Measurements from ENCODE around the gene GPR15LG.
"Not testable (repeated sequence)": the region's sequence is repeated elsewhere in the genome, so short reads cannot be mapped to it uniquely, and the experiment has no call there.

The GPR15LG gene

DNA sequence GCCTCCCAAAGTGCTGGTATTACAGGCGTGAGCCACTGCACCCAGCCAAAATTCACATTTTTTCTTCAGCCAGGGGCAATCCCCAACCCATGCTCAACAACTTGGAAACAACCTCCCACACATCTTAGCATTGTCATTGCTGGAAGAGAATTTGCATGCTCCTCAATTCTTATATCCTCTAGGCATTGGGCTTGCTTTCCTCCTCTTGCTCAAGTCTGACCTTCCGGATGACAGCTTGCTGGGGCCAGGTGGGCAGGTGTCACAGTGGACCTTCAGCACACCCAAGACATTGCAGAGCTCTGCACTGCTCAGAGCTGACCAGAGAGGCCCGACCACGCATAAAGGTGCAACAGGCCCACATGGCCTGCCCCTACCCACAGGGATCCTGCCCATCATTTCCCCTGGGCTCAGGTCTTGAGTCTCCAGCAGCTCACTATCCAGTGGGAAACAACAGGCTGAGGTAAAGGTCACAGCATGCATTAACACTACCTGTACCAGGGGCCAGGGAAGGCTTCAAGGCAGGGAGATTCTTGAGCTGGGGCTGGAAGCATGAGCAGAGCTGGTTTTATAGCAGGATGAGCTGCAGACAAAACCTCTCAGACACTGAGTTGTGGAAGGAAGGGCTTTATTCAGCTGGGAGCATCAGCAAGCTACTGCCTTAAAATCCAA, 6.8 kb upstream of the GPR15LG start:
- no peak for DNase-seq

- not testable (repeated sequence) for DNase-seq
Measured at GRCh38 chr10:84167289-84167653, 6.3 kb upstream of the GPR15LG start.

- not testable (repeated sequence) for DNase-seq
Measured at GRCh38 chr10:84168382-84168781, 5.2 kb upstream of the GPR15LG start.

GRCh38 chr10:84171237-84171636, 2.4 kb upstream of the GPR15LG start:
- DNase-seq: not testable (repeated sequence)

DNA sequence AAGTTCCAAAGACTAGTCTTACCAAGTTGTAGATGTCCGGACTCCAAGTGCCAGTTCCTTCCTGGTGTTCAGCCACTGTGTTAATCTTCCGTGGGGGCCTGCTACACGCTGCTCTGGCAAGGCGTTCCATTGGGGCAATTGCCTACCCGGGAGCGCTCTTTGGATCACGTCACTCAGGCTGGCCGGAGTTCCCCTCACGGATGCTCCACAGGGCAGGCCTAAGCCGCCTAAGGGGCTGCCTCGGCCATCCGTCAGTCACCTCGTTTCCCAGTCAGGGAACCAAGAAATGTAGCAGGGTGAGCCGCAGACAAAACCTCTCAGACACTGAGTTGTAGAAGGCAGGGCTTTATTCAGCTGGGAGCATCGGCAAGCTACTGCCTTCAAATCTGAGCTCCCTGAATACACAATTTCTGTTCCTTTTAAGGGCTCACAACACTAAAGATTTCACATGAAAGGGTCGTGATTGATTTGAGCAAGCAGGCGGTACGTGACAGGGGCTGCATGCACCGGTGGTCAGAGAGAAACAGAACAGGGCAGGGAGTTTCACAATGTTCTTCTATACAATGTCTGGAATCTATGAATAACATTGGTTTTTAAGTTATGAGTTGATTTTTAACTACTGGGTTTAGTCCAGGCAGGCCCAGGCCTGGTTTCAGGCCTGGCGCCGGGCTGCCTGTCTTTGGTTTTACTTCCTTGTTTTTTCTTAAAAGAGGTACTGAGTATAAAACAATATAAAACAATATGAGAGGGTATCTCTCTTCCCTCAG, 1.7 kb upstream of the GPR15LG start:
- DNase-seq: not testable (repeated sequence)

- no peak for DNase-seq
Measured at GRCh38 chr10:84172467-84173356, 889 bp upstream of the GPR15LG start.

DNA sequence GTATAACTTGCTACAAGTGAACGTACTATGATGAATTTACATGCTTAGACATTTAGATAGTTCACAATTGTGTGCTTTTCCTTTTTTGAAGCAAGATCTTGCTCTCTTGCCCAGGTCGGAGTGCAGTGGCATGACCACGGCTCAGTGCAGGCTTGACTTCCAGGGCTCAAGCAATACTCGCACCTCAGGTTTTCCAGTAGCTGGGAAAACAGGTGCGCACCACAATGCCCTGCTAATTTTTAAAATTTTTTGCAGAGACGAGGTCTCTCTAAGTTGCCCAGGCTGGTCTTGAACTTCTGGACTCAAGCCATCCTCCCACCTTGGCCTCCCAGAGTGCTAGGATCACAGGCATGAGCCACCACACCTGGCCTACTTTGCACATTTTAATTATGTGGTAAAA, 1.8 kb downstream of the GPR15LG start:
- no peak for DNase-seq

DNA sequence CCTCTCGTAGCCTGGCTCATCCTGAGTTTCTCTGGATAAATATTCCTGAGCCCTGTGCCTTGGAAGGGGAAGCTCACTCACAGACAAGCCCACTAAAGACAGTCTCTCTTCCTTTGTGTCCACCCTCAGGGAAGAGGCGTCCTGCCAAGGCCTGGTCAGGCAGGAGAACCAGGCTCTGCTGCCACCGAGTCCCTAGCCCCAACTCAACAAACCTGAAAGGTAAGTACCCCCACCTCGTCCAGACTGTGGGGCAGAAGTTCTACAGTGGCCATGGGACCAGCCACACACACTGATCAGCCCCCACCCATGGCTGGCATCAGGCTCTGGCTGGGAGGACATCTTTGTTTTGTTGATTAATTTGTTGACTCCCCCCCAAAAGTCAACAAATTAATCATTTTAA, 2.8 kb downstream of the GPR15LG start:
- no peak for DNase-seq

DNA sequence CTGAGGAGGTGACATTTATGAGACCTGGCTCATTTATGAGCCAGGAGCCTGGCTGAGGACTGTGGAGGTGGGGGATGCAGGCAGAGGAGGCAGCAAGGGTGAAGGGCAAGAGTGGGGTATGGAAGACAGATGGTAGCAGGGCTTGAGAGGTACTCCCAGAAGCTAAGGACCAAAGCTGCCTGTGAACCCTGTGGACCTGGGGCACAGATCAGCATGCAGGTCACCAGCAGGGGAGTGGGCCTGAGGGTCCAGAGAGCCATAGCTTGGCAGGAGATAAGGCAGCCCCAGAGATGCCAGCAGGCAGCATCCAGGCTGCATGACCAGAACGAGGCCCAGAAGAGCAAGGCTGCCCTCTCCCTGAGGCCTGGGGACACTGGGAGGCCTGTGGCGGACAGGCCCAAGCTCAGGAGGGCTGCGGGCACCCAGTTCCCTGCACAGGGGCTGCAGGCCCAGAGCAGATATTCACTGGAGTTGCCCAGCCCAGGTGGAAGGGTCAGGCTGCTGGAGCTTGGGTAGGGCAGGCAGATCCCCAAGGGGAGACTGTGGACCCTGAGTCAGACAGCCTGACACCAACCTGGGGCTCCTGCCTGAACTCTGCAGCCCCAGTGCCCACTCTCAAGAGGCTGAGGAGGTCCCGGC, 3.4 kb downstream of the GPR15LG start:
- no peak for DNase-seq

GRCh38 chr10:84177541-84178141, 4.0 kb downstream of the GPR15LG start:
- peak; percentile 69 for DNase-seq

- DNase-seq: no peak
Measured at GRCh38 chr10:84178160-84178609, 4.6 kb downstream of the GPR15LG start.

DNA sequence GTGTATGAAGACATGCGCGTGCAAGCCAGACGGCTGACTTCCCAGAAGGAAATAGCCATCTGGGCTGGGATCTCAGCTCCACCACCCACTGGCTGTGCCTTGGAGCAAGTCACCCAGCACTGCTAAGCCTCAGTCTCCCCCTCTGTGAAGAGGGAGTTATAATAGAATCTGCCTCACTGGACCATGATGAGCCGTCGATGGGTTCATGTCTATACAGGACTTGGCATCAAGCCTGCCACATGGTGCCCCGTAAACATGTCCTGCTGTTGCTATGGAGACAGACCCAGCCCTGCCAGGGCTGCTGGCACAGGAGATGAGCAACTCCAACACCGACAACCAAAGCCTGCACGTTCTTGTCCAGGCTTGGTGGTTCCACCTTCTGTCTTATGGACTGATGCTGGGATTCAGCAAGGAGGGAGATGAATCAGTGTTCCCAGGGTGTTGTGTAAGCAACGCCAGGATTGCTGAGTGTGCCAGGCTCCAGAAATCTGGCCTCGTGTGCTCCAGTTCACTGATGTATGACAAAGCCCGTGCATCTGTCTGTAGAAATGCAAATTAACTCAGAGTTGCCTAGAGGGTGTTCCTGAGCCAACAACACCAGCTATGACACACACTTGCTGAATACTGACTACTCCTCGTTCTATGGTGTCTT, 5.6 kb downstream of the GPR15LG start:
- peak; percentile 50 for DNase-seq

GRCh38 chr10:84180386-84180785, 6.8 kb downstream of the GPR15LG start:
- not testable (repeated sequence) for DNase-seq

- no peak for DNase-seq
Measured at GRCh38 chr10:84181631-84182030, 8.0 kb downstream of the GPR15LG start.

GRCh38 chr10:84184517-84184916, 10.9 kb downstream of the GPR15LG start:
- DNase-seq: no peak

DNA sequence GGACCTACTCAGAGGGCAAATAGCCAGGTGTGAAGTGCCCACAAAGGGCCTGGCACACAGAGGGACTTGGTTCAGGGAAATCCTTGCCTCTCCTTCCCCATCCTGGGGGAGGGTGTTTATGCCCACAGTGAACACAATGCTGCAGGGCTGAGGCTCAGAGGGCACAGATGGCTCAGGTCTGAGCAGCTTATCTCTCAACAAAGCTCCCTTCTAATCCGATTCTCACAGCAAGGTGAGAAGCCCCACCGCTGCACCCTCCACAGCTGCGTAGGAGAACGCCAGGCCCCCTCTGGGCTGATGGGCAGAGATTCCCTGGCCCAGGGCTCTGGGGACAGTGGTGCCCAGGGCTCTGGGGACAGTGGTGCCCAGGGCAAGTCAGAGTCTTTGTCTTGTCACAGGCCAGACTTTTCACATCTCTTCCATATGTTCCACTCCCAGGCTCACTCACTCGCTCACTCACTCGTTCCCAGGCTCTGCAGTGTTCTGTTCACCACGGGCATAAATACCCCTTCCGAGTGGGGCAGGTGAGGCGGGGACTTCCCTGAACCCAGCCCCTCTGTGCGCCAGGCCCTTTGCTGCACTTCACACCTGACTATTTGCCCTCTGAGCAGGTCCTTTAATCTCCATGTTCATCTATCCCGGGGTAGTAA, 12.1 kb downstream of the GPR15LG start:
- no peak for DNase-seq

DNA sequence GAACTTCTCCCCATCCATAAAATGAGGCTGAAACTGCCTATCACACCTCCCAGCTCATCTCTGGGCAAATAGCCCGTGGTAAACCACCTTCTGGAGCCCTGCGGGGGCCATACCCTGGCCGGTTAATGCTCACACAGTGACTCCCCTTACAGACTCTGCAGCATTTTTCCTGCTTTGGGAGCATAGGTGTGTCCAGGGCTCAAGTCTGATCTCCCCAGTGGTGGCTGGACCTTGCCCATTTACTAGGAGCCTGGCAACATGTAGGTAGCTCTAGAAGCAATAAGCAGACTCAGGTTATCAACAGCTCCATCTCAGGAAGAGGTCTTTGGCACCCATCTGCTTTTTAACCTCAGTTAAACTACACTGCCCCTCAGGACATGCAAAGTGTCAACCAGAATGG, 15.2 kb downstream of the GPR15LG start:
- DNase-seq: no peak

GRCh38 chr10:84190621-84191020, 17.0 kb downstream of the GPR15LG start:
- DNase-seq: no peak

DNA sequence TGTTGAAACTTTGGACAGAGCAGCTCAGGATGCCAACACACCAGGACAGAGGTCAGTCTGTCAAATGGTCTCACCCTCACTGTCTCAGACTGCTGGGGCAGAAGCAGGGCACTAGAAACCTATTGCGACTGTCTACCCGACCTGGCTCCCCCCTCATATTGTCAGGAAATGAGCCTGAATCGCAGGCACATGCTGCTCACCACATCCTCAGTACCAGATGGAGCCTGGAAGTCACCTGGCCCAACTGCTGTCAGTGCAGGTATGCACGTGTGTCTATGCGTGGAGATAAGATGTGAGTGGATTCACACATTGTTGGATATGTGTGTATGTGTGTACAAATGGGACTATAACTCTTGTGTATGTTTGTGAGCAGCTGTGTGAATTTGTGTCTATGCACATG, 17.5 kb downstream of the GPR15LG start:
- DNase-seq: peak; percentile 16

DNA sequence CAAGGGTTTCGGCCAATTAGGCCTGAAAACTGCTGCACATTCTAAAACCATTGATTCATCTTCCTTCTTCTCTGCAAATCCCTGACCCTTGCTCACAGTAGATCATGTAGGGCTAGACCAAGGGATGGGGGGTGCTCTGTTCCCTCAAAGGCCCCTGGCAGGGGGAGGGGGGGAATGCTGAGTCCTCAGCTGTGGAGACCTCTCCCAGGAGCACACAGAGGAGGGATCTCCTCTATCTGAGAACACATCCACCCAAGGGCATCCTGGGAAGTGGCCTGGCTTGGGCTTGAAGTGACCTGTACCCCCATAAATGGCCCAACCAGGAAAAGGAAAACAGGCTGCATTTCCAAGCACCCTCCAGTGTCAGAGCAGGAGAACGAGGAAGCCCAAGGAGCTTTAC, 19.7 kb downstream of the GPR15LG start:
- no peak for DNase-seq

- DNase-seq: no peak
Measured at GRCh38 chr10:84193846-84194423, 20.3 kb downstream of the GPR15LG start.
